OCI-LY3 (cell line): ENCODE measurements around the gene FRYL.

Experiments
- H2AFZ ChIP-seq: fragments of 200-600, 300-600 bp; shearing (Covaris generic); 2 replicates; pipeline ENCODE4 v1.6.0; 2014; ENCODE audit warnings: antibody characterized with exemption, low read depth, low read length
- H3K27ac ChIP-seq: fragments of 200-600, 300-600 bp; sonication (generic); 2 replicates; pipeline ENCODE4 v1.5.1; 2014; ENCODE audit warnings: mild to moderate bottlenecking, low read length, moderate library complexity, mixed read lengths
- H3K27me3 ChIP-seq: fragments of 200-600, 300-600 bp; sonication (generic); 2 replicates; pipeline ENCODE4 v1.6.1; 2014; ENCODE audit warnings: low read depth, low read length, mixed read lengths
- H3K36me3 ChIP-seq: fragments of 200-600, 300-600 bp; sonication (generic); replicated peaks from 2 replicates; pipeline ENCODE3; 2014; ENCODE audit warnings: low read depth, low read length, mixed read lengths
- H3K4me1 ChIP-seq: fragments of 300-600, 200-600 bp; sonication (generic); 2 replicates; pipeline ENCODE4 v1.6.1; 2014; ENCODE audit warnings: low read length, mixed read lengths
- H3K4me2 ChIP-seq: fragments of 200-600, 300-600 bp; sonication (generic); 2 replicates; pipeline ENCODE4 v1.6.1; 2014; ENCODE audit warnings: low read length, mixed read lengths
- H3K4me3 ChIP-seq: fragments of 300-600, 200-600 bp; sonication (generic); 2 replicates; pipeline ENCODE4 v1.5.1; 2014; ENCODE audit warnings: antibody characterized with exemption, mild to moderate bottlenecking, low read length, moderate library complexity
- H3K79me2 ChIP-seq: fragments of 300-600, 200-600 bp; shearing (Covaris generic); 2 replicates; pipeline ENCODE4 v1.6.1; 2014; ENCODE audit warnings: mild to moderate bottlenecking, low read length, mixed read lengths
- H3K9ac ChIP-seq: fragments of 300-600, 200-600 bp; shearing (Covaris generic); 2 replicates; pipeline ENCODE4 v1.6.0; 2014; ENCODE audit warnings: mild to moderate bottlenecking, low read length, moderate library complexity
- H3K9me3 ChIP-seq: fragments of 200-600, 300-600 bp; shearing (Covaris generic); 2 replicates; pipeline ENCODE4 v1.6.1; 2014; ENCODE audit warnings: low read length, mixed read lengths; ENCODE audit not compliant: insufficient read depth
- H4K20me1 ChIP-seq: fragments of 200-600, 300-600 bp; sonication (generic); 2 replicates; pipeline ENCODE4 v1.6.1; 2016; ENCODE audit warnings: low read length, mixed read lengths; ENCODE audit not compliant: insufficient read depth
- EZH2phosphoT487 ChIP-seq: fragments of 200-600 bp; shearing (Covaris generic); IDR thresholded peaks from 2 replicates; pipeline ENCODE4 v1.6.1; 2018; ENCODE audit warnings: antibody characterized with exemption, mixed run types, low read depth
- TF ChIP-seq, protein P1 (sequence below): fragments of 200-600, 300-600 bp; sonication (generic); IDR thresholded peaks from 2 replicates; pipeline ENCODE4 v1.5.1; 2014; ENCODE audit warnings: antibody characterized with exemption, low read length, low read depth

The FRYL gene

DNA sequence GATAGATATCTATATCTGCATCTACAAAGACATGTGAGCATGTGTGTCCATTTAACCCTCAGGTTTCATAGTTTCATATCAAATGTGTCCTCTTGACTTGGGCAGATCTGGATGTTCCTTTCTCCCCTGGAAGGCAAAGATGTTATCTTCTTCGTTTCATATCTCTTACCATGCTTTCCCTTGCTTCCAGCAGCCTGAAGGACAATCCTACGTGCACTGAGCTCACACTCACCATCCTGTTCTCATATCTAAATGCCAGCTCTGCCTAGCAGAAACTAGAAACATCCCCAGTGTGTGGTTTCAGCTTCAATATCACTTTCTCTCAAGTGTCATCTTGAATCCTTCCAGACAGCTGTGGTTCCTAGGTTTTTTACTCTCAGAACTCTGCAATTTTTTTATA lies 223.8 kb downstream of the FRYL start:
- no peak overlapping the region for H3K9ac ChIP-seq
- TF ChIP-seq, protein P1, sequence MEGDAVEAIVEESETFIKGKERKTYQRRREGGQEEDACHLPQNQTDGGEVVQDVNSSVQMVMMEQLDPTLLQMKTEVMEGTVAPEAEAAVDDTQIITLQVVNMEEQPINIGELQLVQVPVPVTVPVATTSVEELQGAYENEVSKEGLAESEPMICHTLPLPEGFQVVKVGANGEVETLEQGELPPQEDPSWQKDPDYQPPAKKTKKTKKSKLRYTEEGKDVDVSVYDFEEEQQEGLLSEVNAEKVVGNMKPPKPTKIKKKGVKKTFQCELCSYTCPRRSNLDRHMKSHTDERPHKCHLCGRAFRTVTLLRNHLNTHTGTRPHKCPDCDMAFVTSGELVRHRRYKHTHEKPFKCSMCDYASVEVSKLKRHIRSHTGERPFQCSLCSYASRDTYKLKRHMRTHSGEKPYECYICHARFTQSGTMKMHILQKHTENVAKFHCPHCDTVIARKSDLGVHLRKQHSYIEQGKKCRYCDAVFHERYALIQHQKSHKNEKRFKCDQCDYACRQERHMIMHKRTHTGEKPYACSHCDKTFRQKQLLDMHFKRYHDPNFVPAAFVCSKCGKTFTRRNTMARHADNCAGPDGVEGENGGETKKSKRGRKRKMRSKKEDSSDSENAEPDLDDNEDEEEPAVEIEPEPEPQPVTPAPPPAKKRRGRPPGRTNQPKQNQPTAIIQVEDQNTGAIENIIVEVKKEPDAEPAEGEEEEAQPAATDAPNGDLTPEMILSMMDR: no peak
- no peak for TF ChIP-seq EZH2phosphoT487
- H3K4me1 ChIP-seq: no peaks in the 10 kb centered on the region
- no peak overlapping the region for H3K27ac ChIP-seq
- H3K79me2 ChIP-seq: no peaks in the 10 kb centered on the region
- no peaks in the 10 kb centered on the region for H3K27me3 ChIP-seq
- no peaks in the 10 kb centered on the region for H3K9me3 ChIP-seq
- H3K4me2 ChIP-seq: no peak overlapping the region
- H3K36me3 ChIP-seq: peaks cover 35% of the 10 kb centered on the region
- H4K20me1 ChIP-seq: no peaks in the 10 kb centered on the region
- no peak overlapping the region for H3K4me3 ChIP-seq
- no peak overlapping the region for H2AFZ ChIP-seq

DNA sequence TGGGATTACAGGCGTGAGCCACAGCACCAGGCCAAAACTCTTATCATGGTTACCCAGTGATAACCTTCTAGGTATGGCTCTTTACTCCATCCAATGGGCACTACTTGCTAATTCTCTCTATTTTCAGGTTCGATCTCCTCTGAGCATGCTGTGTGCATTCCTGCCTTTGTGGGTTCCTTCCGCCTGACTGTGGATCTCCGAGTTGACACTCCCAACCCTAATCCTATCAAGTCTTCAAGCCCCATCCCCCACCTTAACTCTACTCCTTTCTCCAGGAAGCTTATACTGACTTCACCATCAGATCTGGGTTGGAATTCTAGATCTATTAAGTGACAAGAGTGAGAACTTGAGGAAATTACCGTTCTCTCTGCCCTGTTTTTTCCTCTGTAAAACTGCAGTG lies 225.5 kb downstream of the FRYL start:
- no peaks in the 10 kb centered on the region for H3K27me3 ChIP-seq
- H3K27ac ChIP-seq: no peak overlapping the region
- H3K9ac ChIP-seq: no peak overlapping the region
- no peaks in the 10 kb centered on the region for H3K9me3 ChIP-seq
- H4K20me1 ChIP-seq: no peaks in the 10 kb centered on the region
- H3K4me1 ChIP-seq: no peaks in the 10 kb centered on the region
- H3K79me2 ChIP-seq: no peaks in the 10 kb centered on the region
- H3K4me2 ChIP-seq: no peak overlapping the region
- no peak overlapping the region for H2AFZ ChIP-seq
- H3K4me3 ChIP-seq: no peak overlapping the region
- H3K36me3 ChIP-seq: peaks cover 32% of the 10 kb centered on the region
- TF ChIP-seq EZH2phosphoT487: no peak
- TF ChIP-seq, protein P1: no peak

DNA sequence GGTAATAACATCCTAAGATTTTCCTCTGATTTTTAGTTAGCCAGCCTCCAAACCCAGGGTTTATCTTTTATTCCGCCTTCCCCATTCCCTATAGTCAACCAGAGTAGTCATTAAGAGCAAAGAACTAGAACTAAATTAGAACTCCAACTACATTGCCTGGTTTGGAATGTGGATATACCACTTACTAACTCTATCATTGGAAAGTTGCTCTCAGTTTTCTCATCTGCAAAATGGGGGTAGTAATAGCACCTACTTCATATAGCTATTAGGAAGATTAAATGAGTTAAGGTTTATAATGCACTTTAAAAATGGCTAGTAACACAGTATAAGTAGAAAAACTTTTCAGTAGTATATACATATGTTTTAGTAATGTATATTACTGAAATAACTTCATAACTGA lies 226.4 kb downstream of the FRYL start:
- H3K4me3 ChIP-seq: no peak overlapping the region
- H3K4me1 ChIP-seq: no peaks in the 10 kb centered on the region
- H3K4me2 ChIP-seq: no peak overlapping the region
- H2AFZ ChIP-seq: no peak overlapping the region
- H4K20me1 ChIP-seq: no peaks in the 10 kb centered on the region
- no peaks in the 10 kb centered on the region for H3K27me3 ChIP-seq
- H3K9ac ChIP-seq: no peak overlapping the region
- no peaks in the 10 kb centered on the region for H3K9me3 ChIP-seq
- H3K79me2 ChIP-seq: no peaks in the 10 kb centered on the region
- peaks cover 33% of the 10 kb centered on the region for H3K36me3 ChIP-seq
- no peak overlapping the region for H3K27ac ChIP-seq
- TF ChIP-seq EZH2phosphoT487: no peak
- TF ChIP-seq, protein P1: no peak

DNA sequence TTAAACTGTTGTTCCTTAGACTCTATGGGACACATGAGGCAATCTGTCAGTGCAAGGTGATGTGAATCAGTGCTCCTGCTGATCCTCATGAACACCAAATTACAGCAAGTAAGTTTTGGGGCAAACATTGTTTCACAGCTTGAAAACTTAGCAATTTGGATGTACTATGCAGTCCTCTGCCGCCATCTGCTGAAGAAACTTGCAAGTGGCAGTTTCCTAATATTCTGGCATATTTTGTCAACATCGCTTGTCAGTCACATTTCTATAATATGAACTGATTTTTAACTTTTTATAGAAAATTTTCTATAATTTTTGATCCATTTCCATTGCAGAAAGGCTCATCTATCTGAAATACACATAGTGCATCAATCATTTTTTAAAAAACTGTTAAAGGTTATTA lies 233.7 kb downstream of the FRYL start:
- Histone ChIP-seq H3K4me1 (no peaks in the 10 kb centered on the region), H3K4me2 (no peak overlapping the region), H3K36me3 (peaks cover 41% of the 10 kb centered on the region), H3K9me3 (no peaks in the 10 kb centered on the region), H2AFZ (no peak overlapping the region), H3K27ac (no peak overlapping the region), H3K4me3 (no peak overlapping the region), H3K9ac (no peak overlapping the region), H3K27me3 (no peaks in the 10 kb centered on the region), H4K20me1 (no peaks in the 10 kb centered on the region), H3K79me2 (no peaks in the 10 kb centered on the region)
- no peak for TF ChIP-seq EZH2phosphoT487
- TF ChIP-seq, protein P1: peak; percentile 69
